NCI-H2107 (cell line): ENCODE data around the gene IER5.
"Not testable (repeated sequence)": the region's sequence is repeated elsewhere in the genome, so short reads cannot be mapped to it uniquely, and the experiment has no call there.

Source experiments
- DNase-seq: peaks from one replicate; lab custom pipeline; 2025; lab: John Stamatoyannopoulos, UW

Gene IER5

GRCh38 chr1:181088079-181089016 is at the start of gene IER5:
Gene IER5, plus strand, starts transcription at chr1:181088700. Its CDS starts 203 bp downstream, at chr1:181088903.
- DNase-seq = peak; percentile 95

DNA sequence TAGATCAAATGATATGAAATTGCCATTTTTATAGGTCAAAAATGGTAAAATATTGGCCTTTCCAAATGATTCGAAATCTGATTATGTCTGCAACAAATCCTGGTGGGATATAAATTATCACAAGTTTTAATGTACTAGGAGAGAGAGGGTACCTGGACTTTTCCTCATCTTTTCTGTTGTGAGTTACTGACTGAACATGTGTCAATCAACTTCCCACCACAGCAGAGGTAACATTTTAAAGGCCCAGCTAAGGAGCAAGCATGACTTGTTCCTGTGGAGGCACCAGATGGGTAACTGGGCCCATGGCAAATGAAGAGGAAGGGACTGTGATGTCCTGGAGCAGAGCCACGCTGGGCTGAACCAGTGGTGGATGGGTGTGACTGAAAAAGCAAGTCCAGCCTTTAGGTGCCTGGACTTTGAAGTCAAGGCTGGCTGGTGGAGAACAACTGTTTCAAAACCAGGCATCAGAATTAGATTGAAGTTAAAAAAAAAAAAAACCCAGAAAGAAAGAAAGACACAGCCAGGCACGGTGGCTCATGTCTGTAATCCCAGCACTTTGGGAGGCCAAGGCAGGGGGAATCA is 48.1 kb upstream of the IER5 start:
- no peak for DNase-seq

DNA sequence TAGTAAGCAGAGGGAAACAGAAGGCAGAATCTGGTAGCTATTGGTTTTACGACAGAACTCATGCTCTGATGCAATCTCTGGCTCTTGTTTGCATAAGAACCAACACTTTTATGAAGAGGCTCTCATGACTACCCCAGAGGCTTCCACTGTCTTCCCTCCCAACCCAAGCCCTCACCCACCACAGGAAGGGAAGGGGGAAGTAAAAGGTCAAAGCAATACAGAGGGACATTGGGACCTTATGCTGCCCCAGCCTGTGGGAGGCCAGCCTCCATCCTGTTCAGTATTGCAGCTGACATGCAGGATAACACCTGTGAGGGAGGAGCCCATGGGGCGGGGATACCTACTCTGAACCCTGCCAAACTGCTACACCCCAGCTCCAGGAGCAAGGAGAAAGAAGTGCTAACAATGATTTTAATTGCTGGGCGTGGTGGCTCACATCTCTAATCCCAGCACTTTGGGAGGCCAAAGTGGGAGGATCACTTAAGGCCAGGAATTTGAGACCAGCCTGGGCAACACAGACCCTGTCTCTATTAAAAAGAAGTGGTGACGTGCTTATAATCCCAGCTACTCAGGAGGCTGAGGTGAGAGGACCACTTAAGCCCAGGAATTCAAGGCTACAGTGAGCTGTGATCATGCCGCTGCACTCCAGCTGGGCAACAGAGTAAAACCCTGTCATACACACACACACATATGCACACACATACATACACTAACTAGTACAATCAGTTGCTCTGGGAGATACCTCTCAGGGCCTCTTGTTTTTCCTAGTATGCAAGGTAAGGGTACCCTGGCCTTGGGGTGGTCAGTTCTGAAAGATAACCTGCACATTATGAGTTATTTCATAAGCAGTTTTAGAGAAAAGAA is 45.2 kb upstream of the IER5 start:
- no peak for DNase-seq

DNA sequence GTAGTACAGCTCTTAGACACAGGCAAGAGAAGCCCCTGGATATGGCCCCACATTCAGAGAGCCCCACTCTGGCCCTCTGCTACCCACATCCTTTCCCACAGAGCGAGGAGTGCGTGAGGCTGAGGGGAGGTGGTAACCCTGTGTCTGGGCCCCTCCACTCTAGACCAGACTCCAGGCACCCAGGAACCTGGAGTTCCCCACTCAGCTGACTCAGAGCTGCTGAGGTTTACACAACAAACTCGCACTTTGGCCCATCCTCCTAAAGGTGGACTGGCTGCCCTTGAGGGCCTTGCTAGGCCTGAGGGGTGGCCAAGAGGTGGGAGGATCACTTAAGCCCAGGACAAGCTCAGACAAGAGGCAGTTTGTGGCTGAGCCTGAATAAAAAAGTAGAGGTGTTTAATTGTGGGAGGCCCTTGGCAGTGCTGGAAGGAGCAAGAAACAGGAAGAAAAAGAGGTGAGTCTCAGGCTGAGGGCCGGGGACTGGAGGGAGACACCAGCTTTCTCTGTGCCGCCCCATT is 44.0 kb upstream of the IER5 start:
- no peak for DNase-seq

DNA sequence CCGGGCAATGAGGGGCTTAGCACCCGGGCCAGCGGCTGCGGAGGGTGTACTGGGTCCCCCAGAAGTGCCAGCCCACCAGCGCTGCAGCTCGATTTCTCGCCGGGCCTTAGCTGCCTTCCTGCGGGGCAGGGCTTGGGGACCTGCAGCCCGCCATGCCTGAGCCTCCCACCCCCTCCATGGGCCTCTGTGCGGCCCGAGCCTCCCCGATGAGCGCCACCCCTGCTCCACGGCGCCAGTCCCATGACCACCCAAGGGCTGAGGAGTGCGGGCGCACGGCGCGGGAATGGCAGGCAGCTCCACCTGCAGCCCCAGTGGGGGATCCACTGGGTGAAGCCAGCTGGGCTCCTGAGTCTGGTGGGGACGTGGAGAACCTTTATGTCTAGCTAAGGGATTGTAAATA is 42.6 kb upstream of the IER5 start:
- DNase-seq = not testable (repeated sequence)

- no peak for DNase-seq
Measured at GRCh38 chr1:181049378-181049777, 39.1 kb upstream of the IER5 start.

GRCh38 chr1:181050922-181051321 is 37.6 kb upstream of the IER5 start:
- no peak for DNase-seq

DNA sequence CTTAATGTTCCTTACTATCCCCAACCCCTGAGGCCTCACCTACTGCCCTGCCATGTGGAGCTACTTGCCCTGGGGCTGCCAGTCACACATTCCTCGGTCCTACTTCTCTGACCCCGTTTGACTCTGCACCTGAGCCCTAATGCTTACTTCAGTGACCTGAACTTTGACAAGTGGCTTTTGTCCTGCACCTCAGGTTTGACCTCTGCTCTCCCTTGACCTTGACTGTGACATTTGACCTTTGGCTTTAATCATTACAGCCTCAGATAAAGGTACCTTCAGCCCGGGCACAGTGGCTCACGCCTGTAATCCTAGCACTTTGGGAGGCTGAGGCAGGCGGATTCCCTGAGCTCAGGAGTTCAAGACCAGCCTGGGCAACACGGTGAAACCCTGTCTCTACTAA is 31.9 kb upstream of the IER5 start:
- no peak for DNase-seq

GRCh38 chr1:181057079-181057478 is 31.4 kb upstream of the IER5 start:
- no peak for DNase-seq

GRCh38 chr1:181059435-181059834 is 29.1 kb upstream of the IER5 start:
- DNase-seq = no peak

DNA sequence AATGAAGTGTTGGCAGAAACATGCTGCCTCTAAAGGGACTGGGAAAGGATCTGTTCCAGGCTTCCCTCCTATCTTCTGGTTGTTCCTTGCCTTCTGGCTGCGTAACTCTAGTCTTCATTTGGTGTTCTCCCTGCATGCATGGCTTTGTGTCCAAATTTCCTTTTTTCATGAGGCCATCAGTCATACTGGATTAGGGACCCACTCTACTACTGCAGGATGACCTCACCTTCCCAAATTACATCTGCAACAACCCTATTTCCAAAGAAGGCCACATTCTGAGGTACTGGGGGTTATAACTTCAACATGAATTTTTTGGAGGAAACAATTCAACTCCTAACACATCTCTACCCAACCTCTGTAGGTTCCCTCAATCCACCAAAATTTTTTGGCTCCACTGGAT is 28.4 kb upstream of the IER5 start:
- no peak for DNase-seq

- not testable (repeated sequence) for DNase-seq
Measured at GRCh38 chr1:181060947-181061346, 27.6 kb upstream of the IER5 start.

DNA sequence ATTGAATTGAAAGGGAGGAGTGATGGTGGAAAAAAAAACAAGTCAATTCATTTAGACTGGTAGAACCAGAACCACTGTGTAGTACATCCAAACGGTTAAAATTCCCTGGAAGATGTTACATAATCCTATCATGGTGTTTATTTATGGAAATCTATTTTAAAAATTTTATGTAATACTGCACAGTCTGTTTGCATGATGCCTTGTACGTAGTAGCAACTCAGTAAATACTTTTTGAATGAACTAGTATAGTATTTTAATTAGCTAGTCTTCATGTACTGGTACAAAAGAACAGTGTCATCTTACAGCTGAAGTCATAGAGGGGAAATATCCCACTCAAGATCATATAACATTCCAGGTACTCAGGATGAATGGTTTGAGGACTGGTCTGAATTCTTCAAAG is 27.0 kb upstream of the IER5 start:
- DNase-seq = no peak

DNA sequence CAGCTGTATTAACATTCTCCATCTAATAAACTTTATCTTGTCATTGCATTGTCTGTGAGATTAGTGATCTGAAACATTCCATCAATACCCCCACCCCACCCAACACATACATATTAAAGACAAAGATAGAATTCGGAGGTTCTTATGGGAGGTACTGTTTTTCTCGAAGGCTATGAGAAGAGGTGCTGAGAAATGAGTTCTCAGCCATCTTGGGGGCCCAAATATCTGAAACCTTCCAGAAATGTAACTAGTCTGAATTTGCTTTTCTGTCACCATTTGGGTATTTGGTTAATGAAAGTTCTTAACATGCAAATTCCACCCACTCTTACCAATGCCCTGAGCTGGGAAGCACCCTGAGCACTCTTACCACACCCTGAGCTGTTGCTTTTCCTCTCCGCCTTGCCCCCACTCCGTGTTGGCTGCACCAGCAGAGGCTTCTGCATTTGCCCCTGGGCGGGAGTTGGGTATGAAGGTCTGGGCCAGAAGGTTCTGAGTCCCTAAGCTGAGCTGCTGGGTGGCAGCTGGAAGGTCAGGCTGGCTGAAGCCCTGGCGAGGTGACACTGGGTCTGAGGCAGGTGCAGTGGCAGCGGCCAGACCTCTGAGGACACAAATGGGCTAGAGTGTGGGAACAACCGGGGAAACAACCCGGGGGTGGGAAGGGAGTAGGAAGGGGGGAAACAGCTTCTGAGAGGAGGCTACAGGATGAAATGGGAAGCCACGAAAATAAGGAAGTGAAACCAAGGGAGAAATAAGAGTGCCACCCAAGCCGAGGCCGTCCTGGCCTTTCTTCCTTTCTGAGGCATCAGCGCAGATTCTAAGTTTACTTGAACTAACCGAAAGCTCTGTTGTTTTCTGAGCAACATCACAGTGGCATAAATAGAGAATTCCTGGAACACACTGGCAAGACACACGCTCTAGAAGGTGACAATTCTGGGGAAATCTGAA is 26.3 kb upstream of the IER5 start:
- DNase-seq = no peak

- DNase-seq = no peak
Measured at GRCh38 chr1:181062836-181063428, 25.6 kb upstream of the IER5 start.

GRCh38 chr1:181064011-181064623 is 24.4 kb upstream of the IER5 start:
- DNase-seq = no peak

DNA sequence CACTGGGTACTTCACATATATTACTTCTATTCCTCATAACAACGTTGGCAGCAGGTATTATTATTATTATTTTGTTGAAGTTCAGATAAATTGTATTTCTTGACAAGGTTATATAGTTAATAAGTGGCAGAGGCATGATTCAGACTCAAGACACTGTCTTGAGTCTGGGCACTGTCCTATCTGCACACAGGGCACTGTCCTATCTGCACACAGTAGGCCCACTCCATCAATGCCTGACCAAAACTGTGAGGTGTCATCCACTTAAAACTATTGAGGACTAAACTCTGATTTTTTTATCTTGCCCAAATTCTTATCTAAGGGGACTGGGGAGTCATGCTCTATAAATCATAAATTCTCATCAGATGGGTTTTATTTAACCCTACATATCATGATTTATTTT is 23.8 kb upstream of the IER5 start:
- no peak for DNase-seq

DNA sequence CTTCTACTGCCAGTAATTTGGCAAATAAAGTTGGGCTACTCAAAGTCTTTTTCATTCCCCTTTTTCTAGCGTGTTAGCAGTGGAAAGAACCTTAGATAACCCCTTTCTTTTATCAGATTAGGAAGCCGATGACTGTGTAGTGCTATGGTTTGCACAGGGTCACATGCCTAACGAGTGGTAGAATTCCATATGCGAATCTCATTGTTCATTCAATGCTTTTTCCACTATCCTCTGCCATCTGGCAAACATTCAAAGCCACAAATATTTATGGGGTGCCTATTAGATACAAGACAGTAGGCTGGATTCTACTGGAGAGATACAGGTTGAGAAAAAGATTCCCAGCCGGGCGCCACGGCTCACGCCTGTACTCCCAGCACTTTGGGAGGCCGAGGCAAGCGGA is 14.9 kb upstream of the IER5 start:
- DNase-seq = no peak

GRCh38 chr1:181075766-181076350 is 12.6 kb upstream of the IER5 start:
- DNase-seq = no peak

- DNase-seq = no peak
Measured at GRCh38 chr1:181076852-181077251, 11.6 kb upstream of the IER5 start.
